HG02588 (cell line): Measurements from ENCODE around the gene TRPT1.

Experiments used
- ATAC-seq: cut with Tn5 transposase; IDR thresholded peaks from one replicate; pipeline ENCODE4 v1.9.1; 2021; ENCODE audit warnings: mild to moderate bottlenecking, moderate library complexity; ENCODE audit not compliant: unreplicated experiment

TRPT1 gene

DNA sequence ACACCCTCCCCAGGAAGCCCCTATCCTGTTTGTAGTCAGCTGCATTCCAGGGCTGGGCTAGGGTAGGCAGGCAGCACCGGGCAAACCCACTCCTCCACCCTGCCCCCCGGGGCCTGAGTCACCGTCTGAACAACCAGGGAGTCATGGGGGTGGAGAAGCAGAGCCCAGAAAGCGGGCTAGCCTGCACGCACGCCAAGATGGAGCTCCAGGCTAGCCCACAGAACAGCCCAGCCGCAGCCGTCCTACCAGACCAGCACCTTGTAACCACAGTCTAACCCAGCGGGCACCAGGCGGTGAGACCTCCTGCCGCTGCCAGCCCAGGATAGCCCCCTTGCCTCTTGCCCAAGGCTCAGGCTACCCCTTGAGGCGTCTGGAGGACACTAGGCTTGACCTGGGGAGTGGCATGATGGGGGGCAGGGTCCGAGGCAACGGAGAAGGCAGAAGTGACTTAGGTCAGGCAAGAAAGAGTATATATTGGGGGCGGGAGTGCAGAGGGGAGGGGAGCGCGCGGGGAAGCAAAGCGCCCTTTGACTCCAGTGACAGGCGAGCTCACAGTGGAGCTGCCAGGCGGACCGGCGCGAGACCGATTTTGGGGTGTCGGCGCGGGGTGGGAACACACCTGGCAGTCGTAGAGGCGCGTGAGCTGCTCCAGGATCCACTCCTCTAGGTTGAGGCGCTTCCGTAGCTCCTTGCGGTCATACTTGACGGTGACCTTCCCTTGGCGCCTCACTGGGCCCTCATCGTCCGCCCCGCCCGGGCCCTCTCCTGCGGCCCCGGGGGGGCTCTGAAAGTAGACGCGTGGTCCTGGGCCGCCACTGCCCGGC, 20.0 kb upstream of the TRPT1 start:
- no peak for ATAC-seq

DNA sequence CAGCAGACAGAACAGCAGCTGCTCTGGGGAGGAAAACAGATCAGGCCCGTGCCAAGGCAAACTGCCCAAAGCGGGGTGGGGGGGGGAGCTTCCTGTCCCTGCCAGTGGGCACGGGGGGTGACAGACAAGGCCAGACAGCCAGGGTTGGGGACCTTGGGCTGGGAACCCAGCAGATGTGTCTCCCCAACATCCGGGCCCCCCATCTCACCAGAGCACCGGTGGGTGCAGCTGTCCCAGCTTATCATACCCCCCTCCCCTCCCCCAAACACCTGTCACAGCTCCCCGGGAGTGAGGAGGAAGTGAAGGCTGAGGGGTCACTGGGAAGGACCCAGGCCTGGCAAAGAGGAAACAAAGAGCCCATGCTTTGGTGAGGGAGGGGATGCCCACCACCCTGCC, 19.4 kb upstream of the TRPT1 start:
- no peak for ATAC-seq

DNA sequence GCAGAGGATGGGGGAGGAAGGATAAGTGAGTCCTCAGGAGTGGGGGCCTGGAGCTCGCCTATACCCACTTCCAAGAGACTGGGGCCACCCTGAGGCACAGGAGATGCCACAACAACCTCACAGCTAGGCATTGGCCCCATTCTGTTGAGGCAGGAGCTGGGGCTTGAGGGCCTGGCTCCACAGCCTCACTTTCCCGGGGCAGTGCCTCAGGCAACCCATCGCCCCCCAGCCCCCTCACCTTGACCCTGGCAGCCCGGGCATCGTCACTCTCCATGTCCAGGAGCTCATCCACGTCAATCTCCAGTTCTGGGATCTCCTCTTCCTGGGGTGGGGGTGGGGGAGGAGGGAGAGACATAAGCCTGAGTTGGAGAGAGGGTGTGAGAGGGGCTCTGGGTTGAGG, 19.0 kb upstream of the TRPT1 start:
- no peak for ATAC-seq

- no peak for ATAC-seq
Observed at GRCh38 chr11:64244107-64244506, 18.1 kb upstream of the TRPT1 start.

DNA sequence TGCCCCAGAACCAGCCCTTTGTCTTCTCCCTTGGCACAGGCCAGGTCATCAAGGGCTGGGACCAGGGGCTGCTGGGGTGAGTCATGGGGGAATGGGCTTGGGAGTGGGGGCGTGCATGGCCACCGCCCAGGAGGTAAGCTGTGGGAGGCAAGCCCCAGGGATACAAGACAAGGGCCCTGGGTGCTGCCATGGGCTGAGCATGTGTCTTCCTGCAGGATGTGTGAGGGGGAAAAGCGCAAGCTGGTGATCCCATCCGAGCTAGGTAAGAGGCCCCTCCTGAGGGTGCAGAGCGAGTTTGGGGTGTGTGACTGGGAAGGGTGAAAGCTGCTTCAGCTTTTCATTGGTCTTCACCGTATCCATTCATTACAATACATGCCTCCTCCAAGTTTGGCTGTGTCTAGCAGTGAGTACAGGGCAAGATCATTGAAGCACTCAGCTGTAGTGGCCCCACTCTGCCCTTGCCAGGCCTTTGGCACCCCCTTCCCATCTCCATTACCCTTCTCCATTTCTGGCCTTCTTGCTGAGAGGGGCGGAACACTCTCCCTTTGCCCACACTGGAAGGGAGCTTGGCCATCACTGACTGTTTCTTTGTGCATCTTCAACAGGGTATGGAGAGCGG, 17.4 kb upstream of the TRPT1 start:
- no peak for ATAC-seq

GRCh38 chr11:64241491-64242374, 15.7 kb upstream of the TRPT1 start:
- ATAC-seq, result peak; percentile 56

DNA sequence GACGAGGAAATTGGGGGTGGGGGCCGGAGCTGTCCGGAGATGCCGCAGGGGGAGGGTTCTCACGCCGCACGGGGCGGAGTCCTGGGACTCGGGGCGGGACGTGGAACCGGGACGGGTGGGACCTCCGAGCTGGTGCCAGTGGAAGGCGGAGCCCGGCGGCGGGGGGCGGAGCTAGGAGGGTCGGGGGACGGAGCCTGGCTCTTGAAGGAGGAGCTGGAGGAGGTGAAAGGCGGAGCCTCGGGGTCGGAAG, 15.2 kb upstream of the TRPT1 start:
- ATAC-seq, result peak; percentile 60

GRCh38 chr11:64240435-64241240, 14.7 kb upstream of the TRPT1 start, which contains the start of gene FKBP2:
Gene FKBP2, plus strand, starts transcription at chr11:64241095. Its CDS starts 1,293 bp downstream, at chr11:64242388.
- peak; percentile 56 for ATAC-seq

DNA sequence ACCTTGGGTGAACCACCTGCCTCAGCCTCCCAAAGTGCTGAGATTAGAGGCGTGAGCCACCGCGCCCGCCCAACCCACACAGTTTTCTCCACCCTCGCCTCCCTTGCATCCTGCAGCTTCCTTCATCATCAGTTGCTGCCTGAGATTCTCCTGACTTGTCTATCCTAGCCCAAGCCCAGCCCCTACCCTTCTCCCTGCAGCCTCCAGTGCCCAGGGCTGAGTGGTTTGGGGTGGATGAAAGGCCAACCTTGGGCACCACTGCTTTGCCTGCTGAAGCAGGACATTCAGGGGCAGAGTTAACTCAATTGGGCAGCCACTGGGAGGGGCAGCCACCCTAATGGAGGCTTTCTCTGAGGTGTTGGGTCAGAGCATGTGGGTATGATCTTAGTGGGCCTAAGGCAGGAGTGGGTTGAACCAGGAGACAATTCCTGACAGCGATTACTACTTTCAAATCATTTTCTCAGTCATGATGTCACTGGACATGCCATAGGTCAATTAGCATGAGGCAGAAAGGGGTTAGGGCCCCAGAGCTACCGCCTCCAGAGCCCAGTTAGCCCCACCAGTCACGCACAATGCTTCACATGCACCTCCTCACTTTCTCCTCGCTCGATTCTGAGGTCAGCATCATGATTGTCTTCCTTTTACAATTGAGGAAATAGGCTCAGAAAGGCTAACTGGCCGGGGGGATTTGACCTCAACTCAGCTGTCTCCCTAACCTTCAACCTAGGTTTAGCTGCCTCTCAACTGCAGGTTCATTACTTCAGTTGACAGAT, 13.9 kb upstream of the TRPT1 start:
- ATAC-seq, result no peak

- no peak for ATAC-seq
Observed at GRCh38 chr11:64238999-64239398, 13.0 kb upstream of the TRPT1 start.

GRCh38 chr11:64238076-64238475, 12.1 kb upstream of the TRPT1 start:
- ATAC-seq, result no peak

DNA sequence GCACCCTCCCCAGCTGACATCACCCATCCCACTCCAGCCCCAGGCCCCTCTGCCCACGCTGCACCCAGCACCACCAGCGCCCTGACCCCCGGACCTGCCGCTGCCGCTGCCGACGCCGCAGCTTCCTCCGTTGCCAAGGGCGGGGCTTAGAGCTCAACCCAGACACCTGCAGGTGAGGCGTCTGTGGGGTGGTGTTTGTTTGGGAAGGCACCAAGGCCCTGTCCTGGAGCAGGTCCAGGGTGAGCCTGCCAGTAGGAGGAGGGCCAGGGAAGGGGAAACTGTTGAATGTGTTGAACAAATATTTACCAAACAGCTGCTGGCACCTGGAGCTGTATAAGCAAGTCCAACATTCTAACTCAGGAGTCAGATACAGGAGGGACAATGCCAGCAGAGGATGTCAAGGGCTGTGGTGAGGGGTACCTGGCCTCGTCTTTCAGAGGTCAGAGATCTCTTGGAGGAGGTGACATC, 11.5 kb upstream of the TRPT1 start:
- ATAC-seq, result no peak

DNA sequence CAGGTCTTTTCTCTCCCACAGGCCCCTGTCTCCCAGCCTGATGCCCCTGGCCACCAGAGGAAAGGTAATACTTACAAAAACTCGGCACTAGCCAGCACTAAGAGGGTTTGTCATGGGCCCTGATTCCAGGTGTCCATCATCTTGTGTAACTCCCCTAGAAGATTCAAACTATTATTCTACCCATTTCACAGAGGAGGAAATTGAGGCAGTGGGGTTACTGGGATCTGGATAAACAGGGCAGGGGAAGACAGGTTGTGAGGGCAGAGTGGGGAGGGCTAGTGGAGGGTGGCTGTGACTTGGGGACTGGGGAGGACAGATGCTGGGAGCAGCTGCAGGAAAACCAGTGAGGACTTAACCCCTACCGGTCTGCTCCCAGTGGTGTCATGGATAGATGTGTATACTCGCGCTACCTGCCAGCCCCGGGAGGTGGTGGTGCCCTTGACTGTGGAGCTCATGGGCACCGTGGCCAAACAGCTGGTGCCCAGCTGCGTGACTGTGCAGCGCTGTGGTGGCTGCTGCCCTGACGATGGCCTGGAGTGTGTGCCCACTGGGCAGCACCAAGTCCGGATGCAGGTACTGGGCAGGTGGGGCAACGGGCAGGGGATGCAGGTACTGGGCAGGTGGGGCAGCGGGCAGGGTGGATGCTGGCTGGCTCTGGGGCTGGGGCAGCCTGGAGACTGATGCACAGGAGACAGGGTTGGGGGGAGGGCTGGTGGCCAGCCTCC, 9.6 kb upstream of the TRPT1 start:
- ATAC-seq, result no peak

DNA sequence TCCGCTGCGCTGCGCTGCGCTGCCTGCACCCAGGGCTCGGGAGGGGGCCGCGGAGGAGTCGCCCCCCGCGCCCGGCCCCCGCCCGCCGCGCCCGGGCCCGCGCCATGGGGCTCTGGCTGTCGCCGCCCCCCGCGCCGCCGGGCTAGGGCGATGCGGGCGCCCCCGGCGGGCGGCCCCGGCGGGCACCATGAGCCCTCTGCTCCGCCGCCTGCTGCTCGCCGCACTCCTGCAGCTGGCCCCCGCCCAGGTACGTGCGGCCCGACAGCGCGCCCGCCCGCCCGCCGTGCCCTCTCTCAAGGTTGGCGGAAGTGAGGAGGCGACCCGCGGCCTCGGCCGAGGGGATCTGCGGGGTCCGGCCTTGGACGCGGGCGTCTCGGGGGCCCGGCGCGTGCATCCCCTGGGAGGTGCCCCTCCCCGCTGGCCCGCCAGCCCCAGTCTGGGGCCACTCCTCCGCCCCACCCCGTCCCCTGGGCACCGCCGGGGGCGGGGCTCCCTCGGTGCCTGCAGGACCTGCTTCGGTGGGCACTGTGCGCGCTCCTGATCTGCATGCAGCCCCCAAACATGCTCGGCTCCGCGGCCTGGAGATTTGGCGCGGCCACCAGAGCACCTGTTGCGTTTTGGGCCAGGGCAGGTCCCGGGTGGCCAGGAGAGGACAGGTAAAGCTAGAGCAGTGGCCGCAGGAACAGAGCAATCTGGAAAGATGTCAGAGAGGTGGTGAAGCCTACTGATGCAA, 8.8 kb upstream of the TRPT1 start:
- peak; percentile 28 for ATAC-seq

GRCh38 chr11:64233913-64234586, 8.1 kb upstream of the TRPT1 start, which contains the start of gene VEGFB:
Gene VEGFB, plus strand, starts transcription at chr11:64234584. Its CDS starts 250 bp downstream, at chr11:64234834.
- peak; percentile 49 for ATAC-seq

DNA sequence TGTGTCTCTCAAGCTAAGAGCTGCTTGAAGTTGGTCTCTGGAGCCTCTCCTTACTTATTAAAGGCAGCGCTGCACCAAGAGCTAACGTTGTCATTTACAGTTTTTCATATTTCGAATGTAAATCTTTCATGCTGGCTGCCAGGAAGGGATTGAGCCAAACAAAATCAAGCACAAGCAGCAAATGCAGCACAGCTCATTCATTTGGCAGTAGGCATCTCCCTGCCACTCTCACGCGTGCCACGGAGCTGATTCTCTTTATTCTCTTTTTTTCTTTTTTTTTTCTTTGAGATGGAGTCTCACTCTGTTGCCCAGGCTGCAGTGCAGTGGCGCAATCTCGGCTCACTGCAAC, 7.0 kb upstream of the TRPT1 start:
- no peak for ATAC-seq

DNA sequence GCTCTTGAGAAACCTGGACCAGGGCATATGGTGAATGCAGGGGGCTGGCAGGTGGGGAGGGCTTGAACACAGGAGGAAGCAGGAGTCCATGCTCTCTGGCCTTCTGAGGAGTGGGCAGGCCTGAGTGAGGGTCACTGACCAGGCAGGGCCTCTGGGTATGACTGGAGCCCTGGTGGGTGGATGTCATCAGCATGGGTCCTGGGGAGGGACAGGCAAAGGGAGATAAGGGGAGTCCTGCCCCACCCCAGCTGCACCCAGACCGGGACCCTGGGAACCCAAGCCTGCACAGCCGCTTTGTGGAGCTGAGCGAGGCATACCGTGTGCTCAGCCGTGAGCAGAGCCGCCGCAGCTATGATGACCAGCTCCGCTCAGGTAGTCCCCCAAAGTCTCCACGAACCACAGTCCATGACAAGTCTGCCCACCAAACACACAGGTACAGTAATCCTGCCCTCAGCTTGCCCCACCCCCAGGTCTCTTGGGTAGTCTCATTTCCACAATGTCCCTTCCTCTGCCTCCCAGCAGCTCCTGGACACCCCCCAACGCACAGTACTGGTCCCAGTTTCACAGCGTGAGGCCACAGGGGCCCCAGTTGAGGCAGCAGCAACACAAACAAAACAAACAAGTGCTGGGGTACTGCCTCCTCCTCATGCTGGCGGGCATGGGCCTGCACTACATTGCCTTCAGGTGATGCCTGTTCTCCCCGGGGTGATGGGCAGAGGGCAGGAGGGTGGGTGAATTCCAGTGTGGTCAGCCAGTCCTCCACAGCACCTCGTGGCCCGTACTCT, 6.4 kb upstream of the TRPT1 start:
- ATAC-seq, result no peak
